ENCODE measurements around the gene CHODL.

The CHODL gene

GRCh38 chr21:18244671-18245463 lies at the start of gene CHODL:
CHODL (plus strand) TSS chr21:18244833; CDS start chr21:18245224, 391 bp downstream.
- DNase-seq (ENCODE audit: insufficient read length, low spot score): no peak
- no peak for FAIRE-seq

- no peak for FAIRE-seq
These were observed 39.7 kb upstream of the CHODL start for GRCh38 chr21:18204931-18205330.

GRCh38 chr21:18218331-18218730 lies 26.3 kb upstream of the CHODL start:
- FAIRE-seq (no peak), DNase-seq (ENCODE audit: insufficient read length, low spot score) (no peak)

More at GRCh38 chr21:18204931-18205330, 39.7 kb upstream of the CHODL start:
- DNase-seq (ENCODE audit: insufficient read length, low spot score): no peak

GRCh38 chr21:18220498-18220897 lies 24.1 kb upstream of the CHODL start:
- FAIRE-seq: no peak
- DNase-seq (ENCODE audit: insufficient read length, low spot score): no peak

GRCh38 chr21:18222346-18222745 lies 22.3 kb upstream of the CHODL start:
- DNase-seq (ENCODE audit: insufficient read length, low spot score) (no peak), FAIRE-seq (no peak)

- FAIRE-seq: no peak
These were observed 16.4 kb upstream of the CHODL start for GRCh38 chr21:18228060-18228739.

GRCh38 chr21:18235545-18235944 lies 9.1 kb upstream of the CHODL start:
- FAIRE-seq: no peak
- no peak for DNase-seq (ENCODE audit: insufficient read length, low spot score)

More at GRCh38 chr21:18228060-18228739, 16.4 kb upstream of the CHODL start:
- DNase-seq (ENCODE audit: insufficient read length, low spot score): no peak

GRCh38 chr21:18245464-18245967 lies 883 bp downstream of the CHODL start:
- FAIRE-seq (no peak), DNase-seq (ENCODE audit: insufficient read length, low spot score) (no peak)

GRCh38 chr21:18248171-18248570 lies 3.5 kb downstream of the CHODL start:
- FAIRE-seq: no peak
- no peak for DNase-seq (ENCODE audit: insufficient read length, low spot score)

GRCh38 chr21:18249672-18250071 lies 5.0 kb downstream of the CHODL start:
- FAIRE-seq: no peak

GRCh38 chr21:18251065-18251464 lies 6.4 kb downstream of the CHODL start:
- no peak for DNase-seq (ENCODE audit: insufficient read length, low spot score)
- no peak for FAIRE-seq

More at GRCh38 chr21:18249672-18250071, 5.0 kb downstream of the CHODL start:
- no peak for DNase-seq (ENCODE audit: insufficient read length, low spot score)

GRCh38 chr21:18252256-18252655 lies 7.6 kb downstream of the CHODL start:
- DNase-seq (ENCODE audit: insufficient read length, low spot score) (no peak), FAIRE-seq (no peak)

GRCh38 chr21:18252680-18253079 lies 8.0 kb downstream of the CHODL start:
- no peak for DNase-seq (ENCODE audit: insufficient read length, low spot score)
- no peak for FAIRE-seq

GRCh38 chr21:18253221-18253620 lies 8.6 kb downstream of the CHODL start:
- DNase-seq (ENCODE audit: insufficient read length, low spot score) (no peak), FAIRE-seq (no peak)

GRCh38 chr21:18253799-18254198 lies 9.2 kb downstream of the CHODL start:
- FAIRE-seq: no peak

GRCh38 chr21:18265944-18266343 lies 21.3 kb downstream of the CHODL start:
- no peak for FAIRE-seq
- DNase-seq (ENCODE audit: insufficient read length, low spot score): no peak

More at GRCh38 chr21:18253799-18254198, 9.2 kb downstream of the CHODL start:
- DNase-seq (ENCODE audit: insufficient read length, low spot score): no peak

GRCh38 chr21:18267496-18267895 lies 22.9 kb downstream of the CHODL start:
- DNase-seq (ENCODE audit: insufficient read length, low spot score): no peak

GRCh38 chr21:18268906-18269305 lies 24.3 kb downstream of the CHODL start:
- FAIRE-seq: no peak
- DNase-seq (ENCODE audit: insufficient read length, low spot score): no peak

More at GRCh38 chr21:18267496-18267895, 22.9 kb downstream of the CHODL start:
- no peak for FAIRE-seq

GRCh38 chr21:18269856-18270255 lies 25.2 kb downstream of the CHODL start:
- FAIRE-seq (no peak), DNase-seq (ENCODE audit: insufficient read length, low spot score) (no peak)

- DNase-seq (ENCODE audit: insufficient read length, low spot score): no peak
- FAIRE-seq: no peak
These were observed 28.8 kb downstream of the CHODL start for GRCh38 chr21:18273400-18273799.

GRCh38 chr21:18274370-18274769 lies 29.7 kb downstream of the CHODL start:
- DNase-seq (ENCODE audit: insufficient read length, low spot score): no peak

GRCh38 chr21:18275781-18276180 lies 31.1 kb downstream of the CHODL start:
- DNase-seq (ENCODE audit: insufficient read length, low spot score) (no peak), FAIRE-seq (no peak)

More at GRCh38 chr21:18274370-18274769, 29.7 kb downstream of the CHODL start:
- FAIRE-seq: no peak

All from HTR-8/SVneo (cell line).